ENCODE results near the gene KNSTRN. TPM values are rescaled to one million over a fixed set of nuclear protein-coding genes. Genes with fewer than 3 reads are reported as not detected.

Gene KNSTRN
- total and polyA plus RNA-seq, 2 of the 8 experiments (the other 6 are each of a cell fraction or from before 2014, with no cell fraction given) = 25.1 to 79.4 TPM

GRCh38 chr15:40364251-40364650, 18.3 kb upstream of the KNSTRN start (continued):
- TF ChIP-seq TAF1 (IDR thresholded peaks at IDR 0.05; ENCODE audit: low read depth, low read length) (no peak), SIN3A (conservative IDR thresholded peaks at IDR 0.05 in 1 of 2, IDR thresholded peaks at IDR 0.05 in 1 of 2; ENCODE audit: low read depth in 1 of 2, low read length in 2 of 2) (no peak), GABPA (IDR thresholded peaks at IDR 0.05; ENCODE audit: borderline replicate concordance, insufficient read depth, low read length) (no peak), KDM4A (IDR thresholded peaks at IDR 0.05; ENCODE audit: low read depth, low read length, severe bottlenecking) (no peak)
- TF ChIP-seq, protein P1, sequence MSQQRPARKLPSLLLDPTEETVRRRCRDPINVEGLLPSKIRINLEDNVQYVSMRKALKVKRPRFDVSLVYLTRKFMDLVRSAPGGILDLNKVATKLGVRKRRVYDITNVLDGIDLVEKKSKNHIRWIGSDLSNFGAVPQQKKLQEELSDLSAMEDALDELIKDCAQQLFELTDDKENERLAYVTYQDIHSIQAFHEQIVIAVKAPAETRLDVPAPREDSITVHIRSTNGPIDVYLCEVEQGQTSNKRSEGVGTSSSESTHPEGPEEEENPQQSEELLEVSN (IDR thresholded peaks at IDR 0.05) = no peak

Measured in H1 (cell line).